MCF 10A (cell line): ENCODE measurements around the gene GNAL. TPM values are rescaled to one million over a fixed set of nuclear protein-coding genes. Genes with fewer than 3 reads are reported as not detected.

Source experiments
- BruUV-seq: library from RNA; stranded (reverse); fragments of 400-500 nt; replicated peaks from 2 replicates; lab custom pipeline; 2021; lab: Mats Ljungman, UMichigan
- CTCF ChIA-PET: fragments of 300-600 bp; sonication (Branson Sonifier 250); formaldehyde crosslinking; extraction: SDS; loops from one replicate; lab custom pipeline; 2021; ENCODE audit warnings: antibody characterized with exemption, inconsistent platforms; lab: Yijun Ruan, JAX
- POLR2A ChIA-PET: fragments of 300-600, 350-650 bp; sonication (Branson Sonifier 250); formaldehyde crosslinking; extraction: SDS; loops from one replicate; lab custom pipeline; 2020; ENCODE audit warnings: antibody characterized with exemption, inconsistent platforms; lab: Yijun Ruan, JAX
- DNase-seq: peaks from one replicate; pipeline ENCODE4 v3.0.0-alpha.2; 2018; ENCODE audit not compliant: unreplicated experiment
- H3K27ac Mint-ChIP-seq: one replicate; pipeline ENCODE4 v1.8.0; 2022; ENCODE audit warnings: mild to moderate bottlenecking, low read depth, mixed read lengths; ENCODE audit not compliant: unreplicated experiment
- H3K27me3 Mint-ChIP-seq: one replicate; pipeline ENCODE4 v1.8.0; 2022; ENCODE audit warnings: mixed read lengths; ENCODE audit not compliant: insufficient read depth, unreplicated experiment
- H3K36me3 Mint-ChIP-seq: one replicate; pipeline ENCODE4 v1.8.0; 2022; ENCODE audit warnings: mild to moderate bottlenecking, moderate library complexity, mixed read lengths; ENCODE audit not compliant: insufficient read depth, unreplicated experiment
- H3K4me1 Mint-ChIP-seq: one replicate; pipeline ENCODE4 v1.8.0; 2022; ENCODE audit warnings: mixed read lengths; ENCODE audit not compliant: insufficient read depth, unreplicated experiment
- H3K4me3 Mint-ChIP-seq: one replicate; pipeline ENCODE4 v1.8.0; 2022; ENCODE audit warnings: mild to moderate bottlenecking, moderate library complexity, mixed read lengths; ENCODE audit not compliant: unreplicated experiment
- H3K9me3 Mint-ChIP-seq: one replicate; pipeline ENCODE4 v1.8.0; 2022; ENCODE audit warnings: mixed read lengths; ENCODE audit not compliant: unreplicated experiment
- CTCF ChIP-seq: fragments of 200-600 bp; IDR thresholded peaks from one replicate; pipeline ENCODE4 v1.8.0; 2022; ENCODE audit warnings: antibody characterized with exemption, mild to moderate bottlenecking; ENCODE audit not compliant: unreplicated experiment
- intact Hi-C: fragments of 100-400 bp; cut with micrococcal nuclease; formaldehyde crosslinking; loops from 2 replicates; pipeline ENCODE4 v1.14.1; 2022
- total RNA-seq: library from RNA; stranded (reverse); gene quantifications from 2 replicates; pipeline ENCODE4 v1.2.3, GENCODE V29; 2022

The GNAL gene
- total RNA-seq, 1 experiment from 2014 or later, result 1.6 TPM

GRCh38 chr18:11789716-11790510, 100.8 kb downstream of the GNAL start:
- intact Hi-C loops, result no loop called here
- TF ChIP-seq CTCF, result no peak
- no peak overlapping the region for H3K4me3 Mint-ChIP-seq
- CTCF ChIA-PET, result interaction anchor here (0.6 to 1.6 kb wide), 7 partner anchors 31 to 134 kb away, joined by 3 to 6 read pairs (median 3); no protein-coding TSS in a partner anchor
- POLR2A ChIA-PET, result interaction anchor here (0.6 to 1.2 kb wide), 2 partner anchors 60 to 118 kb away, joined by 3 to 4 read pairs; no protein-coding TSS in a partner anchor
- H3K27ac Mint-ChIP-seq, result no peak overlapping the region
- H3K27me3 Mint-ChIP-seq, result no peaks in the 10 kb centered on the region
- no peaks in the 10 kb centered on the region for H3K9me3 Mint-ChIP-seq
- DNase-seq, result no peak
- no peaks in the 10 kb centered on the region for H3K36me3 Mint-ChIP-seq
- peaks cover 5% of the 10 kb centered on the region for H3K4me1 Mint-ChIP-seq
- BruUV-seq, result no TSS peak

GRCh38 chr18:11791131-11791530, 102.1 kb downstream of the GNAL start:
- no peak for TF ChIP-seq CTCF
- no TSS peak for BruUV-seq
- no peak for DNase-seq
- Mint-ChIP-seq H3K9me3 (no peaks in the 10 kb centered on the region), H3K4me3 (no peak overlapping the region), H3K27ac (no peak overlapping the region), H3K27me3 (no peaks in the 10 kb centered on the region), H3K4me1 (peaks cover 5% of the 10 kb centered on the region), H3K36me3 (no peaks in the 10 kb centered on the region)
- ChIA-PET POLR2A (no interaction called here), CTCF (interaction anchor here (1.0 kb wide), 1 partner anchor 15 kb away, joined by 3 read pairs; no protein-coding TSS in a partner anchor)
- intact Hi-C loops, result no loop called here

GRCh38 chr18:11792632-11793031, 103.6 kb downstream of the GNAL start:
- Mint-ChIP-seq H3K36me3 (no peaks in the 10 kb centered on the region), H3K4me1 (peaks cover 5% of the 10 kb centered on the region), H3K27ac (no peak overlapping the region), H3K27me3 (no peaks in the 10 kb centered on the region), H3K4me3 (no peak overlapping the region), H3K9me3 (no peaks in the 10 kb centered on the region)
- POLR2A ChIA-PET, result interaction anchor here (0.6 to 1.1 kb wide), 2 partner anchors 14 to 325 kb away, joined by 3 to 4 read pairs; no protein-coding TSS in a partner anchor
- DNase-seq, result no peak
- intact Hi-C loops, result no loop called here
- no peak for TF ChIP-seq CTCF
- BruUV-seq, result no TSS peak
- CTCF ChIA-PET, result interaction anchor here (0.7 kb wide), 1 partner anchor 52 kb away, joined by 4 read pairs; no protein-coding TSS in a partner anchor

GRCh38 chr18:11794195-11794594, 105.1 kb downstream of the GNAL start:
- Mint-ChIP-seq H3K36me3 (no peaks in the 10 kb centered on the region), H3K4me1 (peaks cover under 1% of the 10 kb centered on the region), H3K27me3 (no peaks in the 10 kb centered on the region), H3K9me3 (no peaks in the 10 kb centered on the region), H3K27ac (no peak overlapping the region), H3K4me3 (no peak overlapping the region)
- POLR2A ChIA-PET, result no interaction called here
- intact Hi-C loops, result no loop called here
- CTCF ChIA-PET, result no interaction called here
- no peak for DNase-seq
- BruUV-seq, result no TSS peak
- TF ChIP-seq CTCF, result no peak
